Activated CD4-positive, alpha-beta T cell treated with anti-CD3 and anti-CD28 coated beads for 1 hour (primary cell): ENCODE results near the gene WRNIP1.
"Not testable (repeated sequence)": the region's sequence is repeated elsewhere in the genome, so short reads cannot be mapped to it uniquely, and the experiment has no call there.

Experiments used
- DNase-seq: peaks from one replicate; pipeline ENCODE4 v3.0.0-alpha.2; 2020

WRNIP1 gene

DNA sequence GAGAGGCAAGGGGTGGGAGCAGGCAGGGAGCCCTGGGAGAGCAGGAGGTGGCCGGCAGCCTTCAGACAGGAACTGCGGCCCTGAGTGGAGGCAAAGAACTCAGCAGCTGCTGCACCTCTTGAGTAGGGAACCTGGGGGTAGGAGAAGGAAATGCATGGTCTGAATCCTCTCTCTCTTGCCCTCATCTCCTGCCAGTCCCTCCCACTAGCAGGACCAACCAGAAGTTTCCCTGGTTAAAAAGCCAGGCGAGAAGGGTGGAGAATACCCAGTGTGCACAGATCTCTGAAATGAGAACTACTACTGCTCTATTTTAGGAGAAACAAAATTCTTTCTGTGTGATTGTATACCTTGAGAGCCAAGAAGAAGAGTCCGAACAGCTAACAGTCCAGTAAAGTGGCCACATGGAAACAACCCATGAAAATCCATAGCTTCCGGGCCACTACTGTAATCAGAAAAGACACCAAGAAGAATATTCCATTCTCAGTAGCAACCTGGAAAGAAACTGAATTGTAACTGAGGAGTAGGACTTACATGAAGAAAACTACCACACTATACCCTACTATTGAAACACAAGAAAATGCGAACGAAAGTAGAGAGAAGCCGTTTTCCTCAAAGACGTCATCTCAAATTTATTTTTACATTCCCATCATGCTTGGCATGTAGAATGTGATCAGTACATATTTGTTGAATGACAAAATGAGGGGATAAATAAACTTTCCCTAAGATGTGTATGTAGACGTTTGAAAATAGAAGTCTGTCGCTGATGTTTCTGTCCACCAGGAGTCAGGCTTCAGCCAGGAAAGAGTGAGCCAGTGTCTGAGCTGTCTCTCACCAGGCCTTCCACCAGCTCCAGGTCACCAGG, 25.6 kb downstream of the WRNIP1 start:
- peak; percentile 28 for DNase-seq

- DNase-seq: no peak
Observed at GRCh38 chr6:2791450-2791974, 26.3 kb downstream of the WRNIP1 start.

DNA sequence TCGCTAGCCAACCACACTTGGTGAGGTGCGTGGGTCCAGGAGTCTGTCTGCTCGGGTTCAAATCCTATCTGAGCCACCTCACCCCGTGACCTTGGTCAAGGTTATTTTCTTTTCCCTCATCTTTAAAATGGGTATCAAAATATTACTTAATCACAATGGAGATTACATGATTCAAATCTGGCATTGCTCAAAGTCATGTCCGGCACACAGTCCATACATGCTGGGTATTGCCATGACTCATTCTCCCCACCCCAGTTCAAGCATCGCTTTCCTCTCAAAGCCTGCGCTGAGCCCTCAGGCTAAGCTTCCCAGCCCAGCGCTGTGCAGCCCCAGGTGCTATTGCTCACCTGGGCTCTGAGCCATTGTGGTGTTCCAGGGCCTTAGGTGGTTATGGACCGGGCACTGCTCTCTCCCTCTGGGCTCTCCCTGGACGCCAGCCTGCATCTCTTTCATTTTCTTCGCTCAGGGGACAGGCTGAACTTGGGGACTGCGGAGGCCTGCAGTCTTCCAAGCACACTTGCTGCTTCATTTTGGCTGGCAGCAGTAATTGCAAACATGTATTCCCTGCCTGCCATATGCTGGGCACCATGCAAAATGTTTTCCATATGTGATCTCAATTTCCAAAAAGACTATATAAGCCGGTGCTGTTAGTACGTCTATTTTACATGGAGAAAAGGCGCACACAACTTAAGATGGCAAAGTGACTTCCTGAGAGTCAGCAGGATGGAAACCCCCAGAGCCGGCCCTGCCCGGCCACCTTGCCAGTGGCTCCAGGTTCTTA, 27.3 kb downstream of the WRNIP1 start:
- no peak for DNase-seq

DNA sequence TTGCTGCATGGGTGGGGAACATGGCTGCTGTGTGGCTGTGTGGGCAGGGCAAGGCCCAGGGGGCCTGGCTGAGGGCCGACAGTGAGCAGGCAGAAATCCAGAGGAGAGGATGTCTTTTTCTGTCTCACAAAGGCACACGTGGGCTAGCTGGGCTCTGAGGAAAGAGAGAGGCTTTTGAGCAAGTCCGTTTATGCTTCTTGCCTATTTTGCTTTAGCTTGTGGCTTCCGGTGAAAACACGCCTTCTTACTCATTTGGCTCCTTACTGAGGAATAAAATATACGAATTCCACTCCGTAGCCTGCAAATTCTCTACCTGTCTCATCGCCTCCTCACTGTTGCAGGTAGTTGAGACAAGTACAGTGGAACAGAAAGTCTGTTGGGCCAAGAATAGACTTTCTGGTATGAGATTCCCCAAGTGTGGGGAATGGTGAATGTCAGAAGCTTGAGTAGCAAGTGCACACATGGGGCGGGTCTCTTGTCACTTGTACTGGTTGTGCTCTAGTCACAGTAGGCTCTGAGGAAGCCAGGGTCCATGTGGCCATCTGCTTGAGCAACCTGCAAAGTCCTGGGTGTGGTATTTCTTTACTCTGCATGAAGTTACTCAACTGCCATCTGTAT, 28.4 kb downstream of the WRNIP1 start:
- no peak for DNase-seq

- no peak for DNase-seq
Observed at GRCh38 chr6:2794171-2794730, 29.1 kb downstream of the WRNIP1 start.

GRCh38 chr6:2795162-2795561, 30.0 kb downstream of the WRNIP1 start:
- DNase-seq: no peak

DNA sequence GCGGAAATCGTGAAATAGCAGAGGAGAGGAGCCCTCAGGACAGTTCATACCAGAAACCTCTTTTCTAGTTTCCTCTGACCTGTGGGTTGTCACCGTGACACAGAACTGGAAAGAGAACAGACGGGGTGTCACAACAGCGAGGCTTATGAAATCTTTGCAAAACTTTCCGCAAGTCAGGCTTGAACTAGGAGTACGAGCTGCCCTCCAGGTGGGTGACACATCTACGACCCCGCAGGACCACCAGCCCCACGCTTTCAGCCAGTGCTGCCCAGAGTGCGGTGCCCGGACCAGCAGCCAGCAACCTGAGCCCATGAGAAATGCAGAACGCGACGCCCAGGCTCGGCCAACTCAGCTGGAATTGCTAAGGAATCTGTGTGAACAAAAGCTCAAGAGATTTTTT, 30.8 kb downstream of the WRNIP1 start:
- no peak for DNase-seq

DNA sequence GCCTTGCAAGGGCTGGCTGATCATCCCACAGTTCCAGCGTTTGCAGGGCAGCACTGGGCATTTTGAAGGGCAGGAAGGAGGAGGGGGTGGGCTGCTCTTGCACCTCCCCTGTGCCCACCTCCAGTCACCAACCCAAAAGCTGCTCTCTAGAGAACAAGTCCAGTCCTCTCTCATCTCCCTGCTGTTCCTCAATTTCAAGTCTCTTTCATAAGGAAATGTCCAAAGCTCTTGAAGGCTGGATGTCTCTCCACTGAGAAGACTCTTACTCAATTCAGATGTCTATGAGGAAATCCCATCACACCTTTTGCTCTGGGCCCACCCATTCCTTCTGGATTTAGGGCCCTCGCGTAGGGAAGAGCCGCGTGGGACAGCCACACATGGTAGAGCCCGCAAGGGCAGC, 31.7 kb downstream of the WRNIP1 start:
- DNase-seq: no peak

DNA sequence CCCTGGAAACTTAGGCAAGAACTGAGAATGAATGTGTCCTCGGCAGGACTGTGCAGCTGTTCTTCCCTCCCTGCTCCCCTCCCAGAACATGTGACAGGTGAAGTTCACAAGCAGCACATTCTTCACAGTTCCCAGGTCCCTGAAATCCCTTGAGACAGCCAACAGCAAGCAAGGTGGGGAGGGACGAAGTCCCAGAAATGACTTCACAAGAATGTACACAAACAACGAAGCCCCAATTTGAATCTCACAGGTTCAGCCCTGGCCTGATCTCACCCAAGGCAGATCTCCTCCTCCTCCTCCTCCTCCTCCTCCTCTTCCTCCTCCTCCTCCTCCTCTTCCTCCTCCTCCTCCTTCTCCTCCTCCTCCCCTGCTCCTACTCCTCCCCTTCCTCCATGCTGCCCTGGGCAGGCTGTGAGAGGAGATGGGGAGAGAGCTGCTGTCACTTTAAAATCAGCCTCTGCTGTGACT, 32.4 kb downstream of the WRNIP1 start:
- no peak for DNase-seq

GRCh38 chr6:2798586-2799134, 33.5 kb downstream of the WRNIP1 start:
- no peak for DNase-seq

- no peak for DNase-seq
Observed at GRCh38 chr6:2799936-2800527, 34.8 kb downstream of the WRNIP1 start.

- DNase-seq: no peak
Observed at GRCh38 chr6:2800552-2801316, 35.5 kb downstream of the WRNIP1 start.

- not testable (repeated sequence) for DNase-seq
Observed at GRCh38 chr6:2801687-2802086, 36.5 kb downstream of the WRNIP1 start.

DNA sequence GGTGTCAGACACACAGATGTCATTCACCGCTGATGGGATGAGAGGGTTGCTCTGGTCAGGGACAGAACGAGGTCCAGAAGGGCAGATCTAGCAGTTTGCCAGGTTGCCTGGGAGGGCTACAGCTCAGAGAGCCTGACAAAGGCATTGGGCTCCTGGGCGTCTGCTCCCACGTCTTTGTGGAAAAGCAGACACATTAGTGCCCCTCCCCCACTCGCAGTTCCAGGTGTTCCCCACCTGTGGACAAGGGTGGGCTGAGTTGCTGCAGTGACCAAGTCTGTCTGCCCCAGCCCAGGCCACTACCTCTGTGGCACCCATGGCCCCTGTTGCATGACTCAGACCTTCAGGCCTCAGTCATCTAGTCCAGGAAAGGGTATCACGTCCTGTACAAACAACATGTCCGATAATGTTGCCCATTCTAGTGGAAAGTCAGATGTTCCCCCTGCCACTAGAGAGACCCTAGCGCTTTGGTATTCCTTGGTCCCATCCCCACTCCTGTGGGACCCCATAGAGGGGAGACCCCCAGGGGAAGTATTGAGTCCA, 37.4 kb downstream of the WRNIP1 start:
- DNase-seq: no peak

GRCh38 chr6:2803731-2804429, 38.7 kb downstream of the WRNIP1 start:
- DNase-seq: no peak

DNA sequence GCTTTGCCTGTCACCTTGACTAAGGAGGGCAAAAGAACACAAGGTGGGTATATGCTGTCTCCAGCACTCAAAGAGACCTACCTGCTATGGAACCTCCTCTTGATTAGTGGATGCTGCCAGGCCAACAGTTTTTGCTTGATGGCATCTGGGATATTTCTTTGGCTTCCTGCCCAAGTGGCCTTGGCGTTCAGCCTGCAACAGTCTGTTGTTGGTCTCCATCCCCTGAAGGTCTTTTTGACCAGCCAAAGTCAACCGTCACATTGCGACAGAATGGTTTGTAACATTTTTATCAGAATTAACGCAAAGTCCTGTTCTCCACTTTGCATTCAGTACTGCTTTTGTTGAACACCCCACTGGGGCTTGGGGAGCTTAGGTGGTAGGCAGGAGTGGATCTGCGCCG, 39.3 kb downstream of the WRNIP1 start:
- DNase-seq: no peak

DNA sequence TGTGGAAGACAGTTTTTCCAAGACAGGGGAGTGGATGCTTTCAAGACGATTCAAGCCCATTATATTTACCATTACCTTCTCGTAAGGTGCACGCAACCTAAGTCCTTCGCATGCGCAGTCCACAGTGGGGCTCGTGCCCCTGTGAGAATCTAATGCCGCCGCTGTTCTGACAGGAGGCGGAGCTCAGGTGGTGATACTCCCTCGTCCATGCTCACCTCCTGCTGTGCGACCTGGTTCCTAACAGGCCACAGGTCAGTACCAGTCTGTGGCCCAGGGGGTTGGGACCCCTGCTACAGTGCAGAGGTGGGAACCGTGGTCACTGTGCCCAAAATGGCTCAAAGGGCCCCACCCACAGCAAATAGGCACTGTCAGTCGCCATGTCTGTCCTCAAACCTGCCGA, 39.8 kb downstream of the WRNIP1 start:
- DNase-seq: no peak

DNA sequence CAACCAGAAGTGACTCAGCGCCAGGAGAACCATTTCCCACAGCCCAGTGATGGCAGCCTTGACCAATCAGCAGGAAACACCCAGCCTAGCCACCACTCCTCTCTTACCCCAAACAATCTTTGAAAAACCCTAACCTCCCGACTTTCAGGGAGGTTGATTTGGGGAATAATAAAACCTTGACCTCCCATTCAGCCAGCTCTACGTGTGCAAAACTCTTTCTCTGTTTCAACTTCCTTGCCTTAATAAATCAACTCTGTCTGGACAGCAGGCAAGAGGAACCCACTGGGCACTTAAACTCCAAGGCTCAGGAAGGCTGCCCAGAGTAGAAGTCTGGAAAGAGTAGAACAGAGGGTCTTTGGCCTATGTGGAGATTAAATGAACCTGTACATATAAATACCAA, 41.5 kb downstream of the WRNIP1 start:
- DNase-seq: no peak

GRCh38 chr6:2807342-2808090, 42.3 kb downstream of the WRNIP1 start:
- no peak for DNase-seq

- no peak for DNase-seq
Observed at GRCh38 chr6:2809015-2809414, 43.8 kb downstream of the WRNIP1 start.
